Measurements from ENCODE around the gene XYLT1. TPM values are rescaled to one million over a fixed set of nuclear protein-coding genes. Genes with fewer than 3 reads are reported as not detected.

XYLT1 gene
- total RNA-seq, 1 experiment from 2014 or later = 7.6 TPM

DNA sequence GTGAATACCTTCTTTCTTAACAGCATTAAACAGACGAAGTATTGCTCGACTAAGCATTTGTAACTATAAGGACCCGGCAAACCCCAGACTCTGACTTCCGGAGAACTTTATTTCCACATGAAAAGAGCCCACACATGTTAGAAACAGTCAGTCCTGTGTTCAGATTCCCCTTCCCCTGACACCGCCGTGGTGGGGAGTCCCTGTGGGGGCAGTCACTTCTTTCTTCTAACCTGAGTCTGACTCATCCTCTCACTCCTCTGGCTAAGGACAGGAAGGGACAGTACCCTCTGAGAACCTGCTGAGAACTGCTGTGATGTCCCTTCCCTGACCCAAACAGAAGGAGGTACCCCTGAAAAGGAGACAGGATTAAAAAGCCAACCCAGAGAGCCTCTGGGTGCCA, 165.1 kb downstream of the XYLT1 start:
- Histone ChIP-seq H3K4me3 (ENCODE audit: insufficient read depth, low read depth, low read length) (no peak overlapping the region), H3K27me3 (ENCODE audit: control insufficient read depth, insufficient read depth, low read length) (no peaks in the 10 kb centered on the region), H3K36me3 (replicated peaks; ENCODE audit: control insufficient read depth, insufficient read depth, low read length) (no peaks in the 10 kb centered on the region)
- DNase-seq = no peak

DNA sequence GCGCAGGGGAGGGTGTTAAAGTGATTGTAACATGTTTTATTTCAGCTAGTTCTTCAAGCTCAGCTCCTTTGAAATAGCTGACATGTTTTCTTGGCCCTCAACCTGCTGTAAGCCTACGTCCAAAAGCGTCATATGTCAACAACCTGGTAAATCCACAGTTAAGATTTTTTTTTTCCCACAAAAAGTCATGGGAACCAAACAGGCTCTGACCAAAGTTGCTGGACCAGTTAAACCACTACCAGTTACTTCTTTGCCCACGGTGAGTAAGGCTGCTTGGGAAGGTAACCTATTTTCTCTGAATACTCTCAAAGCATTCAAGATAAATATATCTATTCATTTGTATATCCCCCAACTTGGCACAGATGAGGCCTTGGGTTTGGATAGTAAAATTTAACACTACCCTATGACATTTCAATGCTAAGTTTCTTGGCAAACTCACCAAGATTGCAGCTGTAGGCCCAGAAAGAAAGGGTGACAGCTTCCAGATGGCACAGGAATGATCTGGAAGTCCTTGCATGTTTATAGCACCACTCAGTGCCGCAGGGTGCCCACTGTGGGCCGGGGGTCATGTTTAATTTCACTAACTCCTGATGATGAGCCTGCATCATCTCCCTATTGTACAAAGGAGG, 166.2 kb downstream of the XYLT1 start:
- Histone ChIP-seq H3K4me3 (ENCODE audit: insufficient read depth, low read depth, low read length) (no peak overlapping the region), H3K27me3 (ENCODE audit: control insufficient read depth, insufficient read depth, low read length) (no peaks in the 10 kb centered on the region), H3K36me3 (replicated peaks; ENCODE audit: control insufficient read depth, insufficient read depth, low read length) (no peaks in the 10 kb centered on the region)
- no peak for DNase-seq

DNA sequence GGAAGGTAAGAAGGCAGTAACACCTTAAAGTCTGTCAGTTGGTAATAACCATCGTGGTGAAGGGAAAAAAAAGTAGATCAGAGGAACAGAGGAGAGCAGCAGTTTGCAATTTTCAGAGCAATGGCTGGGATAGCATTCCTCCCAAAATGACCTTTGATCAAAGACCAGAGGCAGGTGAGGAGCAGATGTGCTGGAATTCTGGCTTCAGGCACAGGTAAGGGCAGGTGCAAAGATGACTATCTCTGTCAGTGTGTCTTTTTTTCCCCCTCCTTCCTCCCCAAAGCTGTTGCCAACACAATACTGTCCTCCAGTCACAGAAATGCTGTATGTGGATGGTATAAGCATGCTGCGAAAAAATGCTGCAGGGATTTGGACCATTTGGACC, 166.7 kb downstream of the XYLT1 start:
- DNase-seq = no peak
- Histone ChIP-seq H3K36me3 (replicated peaks; ENCODE audit: control insufficient read depth, insufficient read depth, low read length) (no peaks in the 10 kb centered on the region), H3K27me3 (ENCODE audit: control insufficient read depth, insufficient read depth, low read length) (no peaks in the 10 kb centered on the region), H3K4me3 (ENCODE audit: insufficient read depth, low read depth, low read length) (no peak overlapping the region)

DNA sequence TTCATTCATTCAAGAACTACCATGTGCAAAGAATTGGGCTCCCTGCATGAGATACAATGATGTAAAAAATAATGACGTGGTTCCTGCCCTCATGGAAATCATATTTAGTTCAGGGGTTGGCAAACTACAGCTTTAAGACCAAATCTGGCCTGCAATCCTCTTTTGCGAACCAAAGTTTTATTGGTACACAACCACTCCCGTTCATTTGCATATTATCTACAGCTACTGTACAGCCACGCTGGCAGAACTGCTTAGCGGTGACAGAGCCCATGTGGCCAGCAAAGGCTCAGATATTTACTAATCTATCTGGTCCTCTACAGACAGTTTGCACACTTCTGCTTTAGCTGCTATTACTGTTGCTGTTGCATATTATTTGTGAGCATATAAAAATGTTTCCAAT, 167.7 kb downstream of the XYLT1 start:
- Histone ChIP-seq H3K27me3 (ENCODE audit: control insufficient read depth, insufficient read depth, low read length) (no peaks in the 10 kb centered on the region), H3K4me3 (ENCODE audit: insufficient read depth, low read depth, low read length) (no peak overlapping the region), H3K36me3 (replicated peaks; ENCODE audit: control insufficient read depth, insufficient read depth, low read length) (no peaks in the 10 kb centered on the region)
- DNase-seq = no peak

DNA sequence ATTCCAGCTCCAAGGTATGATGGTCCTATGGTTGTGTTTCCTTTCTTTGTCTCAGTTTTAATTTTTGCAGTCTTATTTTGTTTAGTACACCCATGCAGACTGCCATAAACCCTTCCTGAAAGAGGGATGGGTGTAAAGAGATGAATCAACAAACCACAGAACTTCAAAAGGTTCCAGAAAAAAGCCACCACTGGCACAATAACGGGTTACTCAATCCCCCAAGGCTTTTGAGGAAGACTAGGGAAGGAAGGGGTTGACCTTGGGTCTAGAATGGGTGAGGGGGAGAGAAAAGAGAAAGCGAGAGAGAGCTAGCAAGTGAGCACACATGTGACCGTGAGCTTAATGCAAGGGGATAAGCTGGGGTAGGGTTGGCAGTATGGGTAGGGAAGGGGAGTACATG, 168.1 kb downstream of the XYLT1 start:
- DNase-seq = no peak
- no peaks in the 10 kb centered on the region for H3K27me3 ChIP-seq (ENCODE audit: control insufficient read depth, insufficient read depth, low read length)
- H3K36me3 ChIP-seq (replicated peaks; ENCODE audit: control insufficient read depth, insufficient read depth, low read length) = no peaks in the 10 kb centered on the region
- no peak overlapping the region for H3K4me3 ChIP-seq (ENCODE audit: insufficient read depth, low read depth, low read length)

DNA sequence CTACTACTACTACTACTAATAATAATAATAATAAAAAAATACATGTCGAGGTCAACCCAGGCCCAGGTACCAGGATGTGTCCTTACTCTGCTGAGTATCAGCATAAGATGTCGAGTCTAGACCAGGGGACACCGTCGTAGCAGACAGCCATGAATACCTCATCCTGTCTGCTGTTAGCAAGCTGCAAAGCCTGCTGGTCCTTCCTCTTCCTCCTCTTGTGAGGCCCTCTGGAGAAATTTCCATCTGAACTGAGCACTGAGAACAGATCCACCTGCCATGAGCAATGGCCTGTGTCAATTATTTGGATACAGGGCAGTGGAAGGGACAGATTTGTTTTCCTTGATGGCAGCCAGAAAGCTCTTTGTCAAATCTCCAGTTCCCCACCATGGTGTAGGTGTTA, 168.5 kb downstream of the XYLT1 start:
- no peaks in the 10 kb centered on the region for H3K27me3 ChIP-seq (ENCODE audit: control insufficient read depth, insufficient read depth, low read length)
- DNase-seq = no peak
- no peak overlapping the region for H3K4me3 ChIP-seq (ENCODE audit: insufficient read depth, low read depth, low read length)
- H3K36me3 ChIP-seq (replicated peaks; ENCODE audit: control insufficient read depth, insufficient read depth, low read length) = no peaks in the 10 kb centered on the region

DNA sequence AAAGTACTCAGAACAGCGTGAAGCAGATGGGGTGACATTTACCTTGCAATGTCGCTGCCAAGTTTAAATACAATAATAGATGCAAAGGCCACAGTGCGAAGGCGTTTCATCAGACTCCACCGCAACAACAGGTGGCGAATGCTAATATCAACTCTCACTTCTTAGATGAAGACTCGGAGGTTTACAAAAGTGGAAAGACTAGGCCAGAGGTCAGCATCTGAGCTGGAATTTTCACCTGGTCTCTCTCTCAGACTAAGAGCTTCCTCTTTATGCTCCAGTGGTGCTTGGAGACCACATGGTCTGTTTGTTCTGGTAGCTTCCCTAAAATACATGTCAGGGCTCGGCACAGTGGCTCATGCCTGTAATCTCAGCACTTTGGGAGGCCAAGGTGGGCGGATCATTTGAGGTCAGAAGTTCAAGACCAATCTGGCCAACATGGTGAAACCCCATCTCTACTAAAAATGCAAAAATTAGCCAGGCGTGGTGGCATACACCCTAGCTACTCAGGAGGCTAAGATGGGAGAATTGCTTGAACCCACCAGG, 169.1 kb downstream of the XYLT1 start:
- no peak for DNase-seq
- no peak overlapping the region for H3K4me3 ChIP-seq (ENCODE audit: insufficient read depth, low read depth, low read length)
- no peaks in the 10 kb centered on the region for H3K36me3 ChIP-seq (replicated peaks; ENCODE audit: control insufficient read depth, insufficient read depth, low read length)
- H3K27me3 ChIP-seq (ENCODE audit: control insufficient read depth, insufficient read depth, low read length) = no peaks in the 10 kb centered on the region

DNA sequence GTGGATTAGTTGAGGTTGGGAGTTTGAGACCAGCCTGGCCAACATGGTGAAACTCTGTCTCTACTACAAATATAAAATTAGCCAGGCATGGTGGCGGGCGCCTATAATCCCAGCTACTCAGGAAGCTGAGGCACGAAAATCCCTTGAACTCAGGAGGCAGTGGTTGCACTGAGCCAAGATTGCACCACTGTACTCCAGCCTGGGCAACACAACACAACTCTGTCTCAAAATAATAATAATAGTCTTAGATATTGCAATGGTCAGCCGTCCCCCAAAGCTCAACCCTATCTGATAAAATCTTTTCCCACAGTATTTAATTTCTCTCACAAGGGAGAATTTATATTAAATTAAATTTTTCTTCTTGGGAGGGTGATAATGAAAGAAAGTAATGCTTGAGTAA, 169.6 kb downstream of the XYLT1 start:
- no peak overlapping the region for H3K4me3 ChIP-seq (ENCODE audit: insufficient read depth, low read depth, low read length)
- no peaks in the 10 kb centered on the region for H3K36me3 ChIP-seq (replicated peaks; ENCODE audit: control insufficient read depth, insufficient read depth, low read length)
- H3K27me3 ChIP-seq (ENCODE audit: control insufficient read depth, insufficient read depth, low read length) = no peaks in the 10 kb centered on the region
- DNase-seq = no peak

DNA sequence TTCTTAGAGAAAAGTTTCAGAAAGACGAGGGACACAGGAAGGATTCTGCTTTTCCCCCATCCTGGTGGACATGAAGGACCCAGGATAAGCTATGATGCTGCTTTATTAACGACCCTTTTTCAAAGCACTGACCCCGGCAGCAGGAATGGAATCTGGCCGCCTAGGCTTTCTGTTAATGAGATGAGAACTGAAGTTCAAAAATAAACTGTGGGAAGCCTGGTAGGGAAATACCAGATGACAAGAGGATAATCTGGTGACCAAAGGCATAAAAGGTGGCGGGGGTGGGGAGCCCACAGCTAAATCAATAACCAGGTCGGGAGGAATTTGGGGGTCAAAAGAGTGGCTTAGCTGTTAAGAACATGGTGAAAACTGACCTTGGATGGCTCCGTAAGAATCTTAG, 171.0 kb downstream of the XYLT1 start:
- peak; percentile 50 for DNase-seq
- Histone ChIP-seq H3K4me3 (ENCODE audit: insufficient read depth, low read depth, low read length) (no peak overlapping the region), H3K36me3 (replicated peaks; ENCODE audit: control insufficient read depth, insufficient read depth, low read length) (no peaks in the 10 kb centered on the region), H3K27me3 (ENCODE audit: control insufficient read depth, insufficient read depth, low read length) (no peaks in the 10 kb centered on the region)

DNA sequence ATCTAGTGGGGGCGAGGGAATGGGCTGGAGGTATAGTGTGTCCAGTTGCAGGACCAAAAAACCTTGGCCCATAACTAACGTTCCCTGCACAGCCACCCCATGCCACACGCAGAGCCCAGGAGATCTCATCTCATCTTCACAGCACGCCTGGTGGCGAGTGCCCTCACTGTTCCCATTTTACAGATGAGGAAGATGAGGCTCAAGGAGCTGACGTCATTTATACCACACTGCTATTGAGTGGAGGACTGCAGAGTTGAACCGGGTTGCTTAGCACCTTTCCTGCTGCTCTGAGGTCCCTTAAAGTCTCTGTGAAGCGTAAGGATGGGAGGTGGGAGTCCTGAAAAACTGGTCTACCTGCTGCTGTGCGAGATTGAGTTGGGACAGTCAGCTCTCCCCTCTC, 172.5 kb downstream of the XYLT1 start:
- Histone ChIP-seq H3K27me3 (ENCODE audit: control insufficient read depth, insufficient read depth, low read length) (no peaks in the 10 kb centered on the region), H3K4me3 (ENCODE audit: insufficient read depth, low read depth, low read length) (no peak overlapping the region), H3K36me3 (replicated peaks; ENCODE audit: control insufficient read depth, insufficient read depth, low read length) (no peaks in the 10 kb centered on the region)
- no peak for DNase-seq

DNA sequence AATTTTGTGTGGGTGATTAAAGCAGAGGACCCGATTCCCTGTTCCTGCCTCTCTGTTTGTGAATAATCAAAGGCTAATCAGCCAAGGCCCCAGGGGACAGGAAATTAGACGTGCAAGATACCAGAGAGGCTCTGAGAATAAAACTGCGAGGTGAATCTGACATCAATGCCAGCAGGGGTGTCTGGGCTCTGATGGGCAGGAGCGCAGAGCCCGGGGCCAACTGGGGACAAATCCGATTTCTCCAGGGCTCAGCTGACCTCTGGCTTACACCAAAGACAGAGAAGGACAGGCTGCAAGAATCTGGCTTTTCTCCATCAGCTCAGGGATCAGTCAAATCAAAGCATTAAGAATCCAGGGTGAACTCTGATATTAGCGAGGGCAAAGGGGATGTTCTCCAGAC, 174.3 kb downstream of the XYLT1 start:
- no peak for DNase-seq
- H3K36me3 ChIP-seq (replicated peaks; ENCODE audit: control insufficient read depth, insufficient read depth, low read length) = no peaks in the 10 kb centered on the region
- no peak overlapping the region for H3K4me3 ChIP-seq (ENCODE audit: insufficient read depth, low read depth, low read length)
- H3K27me3 ChIP-seq (ENCODE audit: control insufficient read depth, insufficient read depth, low read length) = no peaks in the 10 kb centered on the region

DNA sequence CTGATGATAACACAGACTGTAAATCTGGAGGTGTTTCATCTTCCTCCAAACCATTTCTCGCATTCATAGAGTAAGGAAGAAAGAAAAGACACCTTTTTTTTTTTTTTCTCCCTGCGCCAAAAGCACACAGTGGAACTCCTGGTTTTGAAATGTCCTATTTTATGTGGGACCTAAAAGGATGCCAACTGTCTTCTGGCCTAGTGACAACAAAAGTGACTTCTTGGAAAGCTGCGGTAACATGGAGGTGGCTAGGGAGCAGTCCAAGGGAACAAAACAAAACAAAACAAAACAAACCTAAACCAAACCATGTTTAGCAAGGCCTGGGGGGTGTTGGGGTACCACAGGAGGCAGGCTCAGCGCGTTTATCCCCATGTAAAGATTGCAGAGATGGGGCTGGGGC, 174.8 kb downstream of the XYLT1 start:
- H3K36me3 ChIP-seq (replicated peaks; ENCODE audit: control insufficient read depth, insufficient read depth, low read length) = no peaks in the 10 kb centered on the region
- no peaks in the 10 kb centered on the region for H3K27me3 ChIP-seq (ENCODE audit: control insufficient read depth, insufficient read depth, low read length)
- DNase-seq = no peak
- H3K4me3 ChIP-seq (ENCODE audit: insufficient read depth, low read depth, low read length) = no peak overlapping the region

DNA sequence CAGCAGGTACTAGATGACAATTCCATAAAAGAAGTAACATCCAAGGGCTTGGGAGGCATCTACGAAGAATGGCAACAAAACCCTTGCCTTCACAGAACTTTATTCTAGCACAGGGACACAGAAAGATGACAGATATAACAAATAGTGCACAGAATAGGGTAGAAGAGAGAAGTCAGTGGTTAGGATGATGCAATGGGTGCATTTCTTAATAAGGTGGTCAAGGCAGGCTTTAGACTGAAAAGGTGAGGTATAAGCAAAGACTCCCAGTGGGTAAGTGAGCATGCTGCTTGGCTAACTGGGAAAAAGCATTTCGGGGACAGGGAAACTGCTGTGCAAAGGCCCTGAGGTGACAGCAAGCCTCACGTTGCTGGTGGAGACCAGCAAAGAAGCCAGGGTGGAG, 175.9 kb downstream of the XYLT1 start:
- H3K27me3 ChIP-seq (ENCODE audit: control insufficient read depth, insufficient read depth, low read length) = no peaks in the 10 kb centered on the region
- no peak for DNase-seq
- no peak overlapping the region for H3K4me3 ChIP-seq (ENCODE audit: insufficient read depth, low read depth, low read length)
- no peaks in the 10 kb centered on the region for H3K36me3 ChIP-seq (replicated peaks; ENCODE audit: control insufficient read depth, insufficient read depth, low read length)

DNA sequence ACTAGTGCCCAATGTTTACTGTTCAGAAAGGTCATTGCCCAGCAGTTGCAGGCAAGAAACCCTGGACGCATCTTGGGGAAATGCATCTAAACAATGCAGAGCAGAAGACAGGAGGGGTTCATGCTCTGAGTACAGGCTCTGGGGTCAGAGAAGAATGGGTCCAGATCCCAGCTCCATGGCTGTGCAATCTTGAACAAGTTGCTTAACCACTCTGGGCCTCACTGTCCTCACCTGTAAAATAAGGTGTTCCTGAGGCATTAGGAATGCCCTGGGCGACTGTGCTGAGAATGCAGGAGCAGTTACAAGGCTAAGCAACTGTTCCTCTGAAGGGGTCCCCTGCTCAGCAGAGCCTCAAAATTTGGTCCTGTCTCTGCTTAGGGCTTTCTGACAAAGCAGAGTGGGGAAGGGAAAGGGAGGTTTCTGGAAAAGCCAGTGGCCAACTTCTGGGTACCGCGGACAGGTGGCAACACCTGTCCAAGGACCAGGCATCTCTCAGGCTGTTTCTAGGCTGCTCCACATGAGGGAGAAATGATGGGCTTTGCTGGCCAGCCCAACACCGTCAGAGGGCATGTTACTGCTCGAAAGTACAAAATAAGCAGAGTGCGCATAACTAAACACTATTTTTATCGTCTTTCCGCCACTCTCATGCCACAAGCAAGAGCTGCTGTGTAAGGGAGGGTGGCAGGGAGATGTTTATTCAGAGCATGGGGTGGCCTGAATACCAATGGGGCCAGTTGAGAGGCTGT, 176.8 kb downstream of the XYLT1 start:
- no peaks in the 10 kb centered on the region for H3K36me3 ChIP-seq (replicated peaks; ENCODE audit: control insufficient read depth, insufficient read depth, low read length)
- no peak overlapping the region for H3K4me3 ChIP-seq (ENCODE audit: insufficient read depth, low read depth, low read length)
- no peaks in the 10 kb centered on the region for H3K27me3 ChIP-seq (ENCODE audit: control insufficient read depth, insufficient read depth, low read length)
- no peak for DNase-seq

DNA sequence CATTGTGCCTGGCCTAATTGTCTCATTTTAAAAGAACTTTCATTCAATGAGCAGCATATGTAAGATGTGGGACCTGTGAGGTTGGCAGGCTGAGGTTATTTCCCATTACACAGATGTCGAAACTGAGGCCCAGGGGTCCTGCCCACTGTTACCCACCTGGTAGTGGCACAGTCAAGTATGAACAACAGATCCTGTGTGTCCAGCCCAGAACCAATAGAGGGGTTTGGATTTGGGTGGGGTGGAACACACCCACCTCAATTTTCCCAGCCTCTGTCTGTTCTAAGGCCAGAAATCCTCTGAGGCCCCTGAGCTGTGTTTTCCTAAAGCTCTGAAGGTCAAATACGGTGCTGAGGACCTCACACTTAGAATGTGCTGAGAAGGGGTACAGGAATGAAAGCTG, 179.5 kb downstream of the XYLT1 start:
- DNase-seq = no peak
- H3K4me3 ChIP-seq (ENCODE audit: insufficient read depth, low read depth, low read length) = no peak overlapping the region
- no peaks in the 10 kb centered on the region for H3K27me3 ChIP-seq (ENCODE audit: control insufficient read depth, insufficient read depth, low read length)
- no peaks in the 10 kb centered on the region for H3K36me3 ChIP-seq (replicated peaks; ENCODE audit: control insufficient read depth, insufficient read depth, low read length)
